ENCODE results near the gene USP10.
A peak's percentile ranks its signal among the peaks of the same experiment; 100 is the strongest.

Gene USP10

GRCh38 chr16:84699712-84700445 lies at the start of gene USP10:
TSS of gene USP10 (plus strand) at chr16:84700000. CDS start at chr16:84700091, 91 bp downstream.
- DNase-seq (ENCODE audit: low read depth, low spot score), result peak; percentile 55

GRCh38 chr16:84650062-84650991 lies 49.5 kb upstream of the USP10 start:
- no peak for DNase-seq (ENCODE audit: low read depth, low spot score)

- DNase-seq (ENCODE audit: low read depth, low spot score), result no peak
Observed at GRCh38 chr16:84652566-84652965, 47.2 kb upstream of the USP10 start.

- DNase-seq (ENCODE audit: low read depth, low spot score), result no peak
Observed at GRCh38 chr16:84654238-84654637, 45.6 kb upstream of the USP10 start.

GRCh38 chr16:84654998-84655397 lies 44.8 kb upstream of the USP10 start:
- no peak for DNase-seq (ENCODE audit: low read depth, low spot score)

- no peak for DNase-seq (ENCODE audit: low read depth, low spot score)
Observed at GRCh38 chr16:84656649-84657048, 43.2 kb upstream of the USP10 start.

- DNase-seq (ENCODE audit: low read depth, low spot score), result no peak
Observed at GRCh38 chr16:84657229-84657837, 42.5 kb upstream of the USP10 start.

GRCh38 chr16:84658690-84659089 lies 41.1 kb upstream of the USP10 start:
- DNase-seq (ENCODE audit: low read depth, low spot score), result no peak

GRCh38 chr16:84659656-84660300 lies 40.0 kb upstream of the USP10 start:
- DNase-seq (ENCODE audit: low read depth, low spot score), result no peak

GRCh38 chr16:84660973-84661372 lies 38.8 kb upstream of the USP10 start:
- DNase-seq (ENCODE audit: low read depth, low spot score), result no peak

GRCh38 chr16:84661418-84662060 lies 38.3 kb upstream of the USP10 start:
- DNase-seq (ENCODE audit: low read depth, low spot score), result no peak

GRCh38 chr16:84662471-84662870 lies 37.3 kb upstream of the USP10 start:
- no peak for DNase-seq (ENCODE audit: low read depth, low spot score)

GRCh38 chr16:84663433-84664101 lies 36.2 kb upstream of the USP10 start:
- DNase-seq (ENCODE audit: low read depth, low spot score), result no peak

- DNase-seq (ENCODE audit: low read depth, low spot score), result no peak
Observed at GRCh38 chr16:84665359-84665758, 34.4 kb upstream of the USP10 start.

- no peak for DNase-seq (ENCODE audit: low read depth, low spot score)
Observed at GRCh38 chr16:84665843-84666242, 34.0 kb upstream of the USP10 start.

GRCh38 chr16:84667600-84668309 lies 32.0 kb upstream of the USP10 start:
- no peak for DNase-seq (ENCODE audit: low read depth, low spot score)

GRCh38 chr16:84670063-84670462 lies 29.7 kb upstream of the USP10 start:
- DNase-seq (ENCODE audit: low read depth, low spot score), result no peak

GRCh38 chr16:84672276-84673202 lies 27.3 kb upstream of the USP10 start:
- peak; percentile 52 for DNase-seq (ENCODE audit: low read depth, low spot score)

GRCh38 chr16:84673203-84673535 lies 26.6 kb upstream of the USP10 start:
- DNase-seq (ENCODE audit: low read depth, low spot score), result no peak

Measured in activated naive CD8-positive, alpha-beta T cell treated with anti-CD3 and anti-CD28 coated beads, Interleukin-2, amount 50 U/mL, for 16 hours (primary cell).